Measurements from ENCODE around the gene KISS1R.
"Not testable (repeated sequence)": the region's sequence is repeated elsewhere in the genome, so short reads cannot be mapped to it uniquely, and the experiment has no call there.

KISS1R gene

DNA sequence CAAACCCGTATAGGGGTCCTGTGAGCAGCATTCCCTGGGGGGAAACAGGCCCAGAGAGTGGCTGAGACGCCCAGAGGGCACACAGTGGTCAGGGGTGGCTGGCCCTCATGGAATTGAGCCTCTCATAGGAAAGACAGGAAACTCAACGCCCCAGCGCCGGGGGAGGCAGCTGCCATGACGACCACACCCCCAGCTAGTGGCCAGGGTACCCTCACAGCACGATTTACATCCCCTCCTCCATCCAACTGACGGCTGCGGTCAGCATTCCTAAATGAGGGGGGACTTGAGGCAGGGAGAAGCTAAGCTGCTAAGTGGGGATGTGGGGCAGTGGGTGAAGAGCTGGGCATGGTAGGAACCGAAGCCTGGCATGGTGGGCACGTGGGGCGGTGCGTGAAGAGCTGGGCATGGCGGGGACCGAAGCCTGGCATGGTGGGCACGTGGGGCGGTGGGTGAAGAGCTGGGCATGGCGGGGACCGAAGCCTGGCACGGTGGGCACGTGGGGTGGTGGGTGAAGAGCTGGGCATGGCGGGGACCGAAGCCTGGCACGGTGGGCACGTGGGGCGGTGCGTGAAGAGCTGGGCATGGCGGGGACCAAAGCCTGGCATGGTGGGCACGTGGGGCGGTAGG is 34.1 kb upstream of the KISS1R start:
- no peak for DNase-seq

DNA sequence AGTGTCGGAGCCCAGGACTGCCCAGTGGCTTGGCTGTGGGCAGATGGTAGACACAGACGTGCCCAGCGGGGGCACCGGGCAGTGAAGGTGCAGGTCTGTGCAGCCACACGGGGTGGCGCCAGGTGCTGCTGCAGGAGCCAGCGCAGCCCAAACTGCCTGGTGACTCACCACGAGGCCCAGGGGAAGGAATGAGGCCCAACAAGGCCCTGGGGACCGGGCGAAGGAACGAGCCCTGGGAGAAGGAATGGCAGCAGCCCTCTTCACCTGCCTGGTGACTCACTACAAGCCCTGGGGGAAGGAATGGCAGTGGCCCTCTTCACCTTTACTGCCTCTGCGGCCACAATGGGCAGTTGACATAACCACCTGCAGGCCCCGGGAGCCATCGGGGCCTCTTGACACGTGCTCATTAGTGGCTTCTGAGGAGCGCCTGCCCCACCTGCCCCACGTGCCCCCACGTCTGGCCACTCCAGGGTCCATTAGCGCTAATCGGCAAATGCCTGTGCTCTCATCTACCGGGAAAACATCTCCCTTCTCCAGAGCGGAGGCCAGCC is 33.4 kb upstream of the KISS1R start:
- no peak for DNase-seq

DNA sequence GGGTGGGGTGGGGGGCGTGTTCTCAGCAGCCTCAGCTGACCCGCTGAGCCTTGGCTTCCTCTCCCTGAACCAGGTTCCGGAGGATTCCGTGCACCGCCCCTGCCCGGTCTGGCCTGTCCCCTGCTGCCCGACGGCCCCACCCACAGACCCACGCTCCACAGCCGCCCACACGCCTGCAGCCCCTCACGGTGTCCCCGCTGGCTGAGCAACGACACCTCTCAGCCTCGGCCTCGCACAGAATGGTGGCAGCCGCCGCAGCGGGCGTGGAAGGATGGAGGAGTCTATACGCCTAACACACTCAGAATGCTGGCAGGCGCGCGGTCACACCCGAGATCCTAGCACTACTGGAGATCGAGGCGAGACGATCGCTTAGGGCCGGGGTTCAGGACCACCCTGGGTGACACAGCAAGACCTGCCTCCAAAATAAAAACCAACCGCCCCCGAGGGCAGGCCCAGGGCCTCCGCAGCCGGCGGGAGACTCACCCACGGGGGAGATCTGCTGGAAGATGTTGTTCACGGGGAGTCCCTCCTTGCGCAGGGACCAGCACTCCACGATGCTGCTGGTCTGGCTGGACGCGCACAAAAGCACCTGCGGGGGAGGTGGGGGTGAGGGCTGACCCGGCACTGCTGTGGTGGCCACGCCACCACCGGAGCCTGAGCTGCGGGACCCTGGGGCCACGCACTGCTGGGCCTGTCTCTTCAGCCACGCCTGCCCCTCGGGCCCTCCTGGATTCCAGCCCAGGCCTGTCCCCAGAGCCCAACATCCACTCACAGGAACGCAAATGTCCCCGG is 32.5 kb upstream of the KISS1R start:
- DNase-seq = no peak

DNA sequence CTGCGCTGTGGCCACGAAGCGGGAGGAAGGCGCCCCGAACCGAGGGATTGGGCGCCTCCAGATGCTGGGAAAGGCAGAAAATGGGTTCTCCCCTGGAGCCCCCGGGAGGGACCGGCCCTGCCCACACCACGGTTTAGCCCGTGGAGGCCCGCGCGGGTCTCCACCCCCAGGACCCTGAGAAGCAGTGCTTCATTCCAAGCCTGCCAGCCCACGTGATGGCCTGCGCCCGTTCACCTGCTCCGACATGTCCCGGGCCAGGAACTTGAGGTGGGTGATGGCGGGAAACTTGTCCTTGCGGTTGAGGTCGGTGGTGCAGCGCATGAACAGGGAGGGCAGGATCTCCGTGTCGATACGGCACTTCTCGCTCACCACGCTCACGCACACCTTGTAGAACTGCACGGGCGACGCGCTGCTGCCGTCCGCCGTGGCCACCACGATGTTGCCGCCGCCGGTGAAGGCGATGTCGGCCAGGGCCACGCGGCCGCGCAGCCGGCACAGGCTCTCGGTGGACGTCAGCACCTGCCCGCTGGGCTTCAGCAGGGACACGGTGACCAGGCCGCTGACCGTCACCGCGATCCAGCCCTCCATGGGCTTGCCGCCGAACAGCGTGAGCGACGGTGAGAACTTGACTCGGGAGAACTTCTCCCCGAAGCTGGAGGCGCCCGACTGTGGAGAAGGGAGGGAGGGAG is 31.5 kb upstream of the KISS1R start:
- DNase-seq = no peak

DNA sequence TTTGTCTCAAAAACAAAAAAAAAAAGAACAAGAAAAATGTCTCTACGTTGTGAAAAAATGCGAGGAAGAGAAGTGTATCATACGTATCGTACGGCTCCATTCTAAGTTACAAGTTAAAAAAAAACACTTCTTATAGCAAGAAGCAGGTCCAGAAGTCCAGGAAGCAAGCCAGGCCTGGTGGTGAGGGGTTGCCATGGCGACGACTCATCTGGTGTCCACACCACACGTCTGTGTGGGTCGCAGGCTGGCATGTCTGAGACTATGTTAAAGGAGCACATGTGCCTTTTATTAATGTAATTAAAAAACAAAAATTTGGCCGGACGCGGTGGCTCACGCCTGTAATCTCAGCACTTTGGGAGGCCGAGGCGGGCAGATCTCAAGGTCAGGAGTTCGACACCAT is 30.1 kb upstream of the KISS1R start:
- no peak for DNase-seq

DNA sequence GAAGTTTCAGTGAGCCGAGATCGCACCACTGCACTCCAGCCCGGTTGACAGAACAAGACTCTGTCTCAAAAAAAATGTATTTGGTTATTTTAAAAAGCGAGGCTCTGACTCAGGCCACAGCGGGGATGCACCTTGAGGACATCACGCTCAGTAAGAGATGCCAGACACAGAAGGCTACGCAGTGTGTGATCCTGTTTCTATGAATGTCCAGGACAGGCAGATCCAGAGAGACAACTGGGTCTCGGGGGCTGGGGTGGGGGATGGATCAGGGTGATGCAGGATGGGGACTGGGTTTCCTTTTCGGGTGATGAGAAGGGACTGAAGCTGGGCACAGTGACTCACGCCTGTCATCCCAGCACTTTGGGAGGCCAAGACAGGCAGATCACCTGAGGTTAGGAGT is 29.5 kb upstream of the KISS1R start:
- DNase-seq = no peak

DNA sequence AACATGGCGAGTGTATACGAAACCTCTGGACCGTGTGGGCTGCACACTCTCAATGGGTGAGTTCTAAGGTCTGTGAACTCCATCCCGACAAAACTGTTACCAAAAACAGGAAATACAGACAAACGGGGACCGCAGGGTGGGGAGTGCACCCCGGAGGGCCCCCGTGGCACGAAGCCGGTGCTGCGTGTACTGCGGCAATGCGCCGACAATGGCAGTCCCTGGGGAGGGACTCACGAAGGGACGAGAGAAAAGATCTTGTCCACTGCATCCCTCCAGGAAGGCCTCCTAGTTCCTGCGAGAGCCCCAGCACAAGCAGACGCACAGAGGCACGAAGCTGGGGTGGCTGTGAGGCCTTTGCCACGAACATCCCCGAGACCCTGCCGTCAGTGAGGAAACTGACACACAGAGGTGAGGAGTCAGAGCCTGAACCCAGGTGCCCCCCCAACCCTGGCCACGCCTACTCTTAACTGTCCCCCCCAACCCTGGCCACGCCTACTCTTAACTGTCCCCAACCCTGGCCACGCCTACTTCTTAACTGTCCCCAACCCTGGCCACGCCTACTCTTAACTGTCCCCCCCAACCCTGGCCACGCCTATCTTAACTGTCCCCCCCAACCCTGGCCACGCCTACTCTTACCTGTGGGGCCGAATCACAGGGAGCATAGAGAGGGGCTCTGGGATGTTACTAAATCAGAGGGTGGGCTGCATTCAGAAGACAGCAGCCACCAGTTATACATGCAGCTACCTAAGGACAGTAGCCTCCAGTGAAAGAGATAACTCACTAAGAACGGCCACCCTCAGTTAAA is 28.4 kb upstream of the KISS1R start:
- no peak for DNase-seq

DNA sequence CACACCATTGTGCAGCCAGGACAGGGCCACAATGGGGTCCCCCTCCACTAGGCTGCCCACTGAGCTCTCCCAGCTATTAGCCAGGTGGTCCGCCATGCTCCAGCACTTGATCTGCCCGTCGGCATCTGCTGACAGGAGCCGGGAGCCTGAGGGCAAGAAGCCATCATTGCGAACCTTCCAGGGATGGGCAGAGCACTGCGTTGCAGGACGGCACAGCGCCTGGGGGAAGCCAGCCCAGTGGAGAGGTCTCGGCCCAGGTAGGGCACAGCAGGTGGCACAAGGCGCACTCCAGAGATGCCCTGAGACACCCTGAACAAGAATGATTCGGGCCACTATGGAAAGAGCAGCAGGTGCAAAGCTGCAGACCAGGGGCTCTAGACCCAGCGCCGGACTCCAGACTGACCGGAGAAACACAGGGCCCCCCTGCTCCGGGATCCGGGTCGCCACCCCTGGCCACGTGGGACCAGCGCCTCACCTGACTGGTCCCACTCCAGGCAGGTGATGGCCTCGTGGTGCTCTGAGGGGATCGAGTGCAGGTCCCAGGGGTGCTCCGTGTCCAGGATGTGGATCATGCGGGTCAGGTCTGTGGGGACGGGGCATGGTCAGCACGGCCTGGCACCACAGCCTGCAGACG is 27.4 kb upstream of the KISS1R start:
- no peak for DNase-seq

DNA sequence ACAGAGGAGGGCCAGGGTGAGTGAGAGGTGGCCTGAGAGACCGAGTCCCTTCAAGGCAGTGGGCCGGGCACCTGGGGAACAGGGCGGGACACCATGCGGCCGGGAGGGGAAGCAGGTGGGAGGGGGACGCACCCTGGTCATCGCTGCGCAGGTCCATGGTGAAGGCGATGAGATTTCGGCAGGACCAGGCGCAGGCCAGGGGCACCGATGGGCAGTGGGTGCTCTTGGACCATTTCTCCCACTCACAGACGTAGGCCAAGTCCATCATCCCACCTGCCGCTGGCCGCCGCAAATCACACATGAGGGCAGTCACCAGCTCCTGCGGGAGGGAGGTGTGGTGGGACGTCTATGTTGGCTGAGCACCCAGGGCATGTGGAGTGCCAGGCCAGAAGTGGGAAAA is 26.3 kb upstream of the KISS1R start:
- no peak for DNase-seq

DNA sequence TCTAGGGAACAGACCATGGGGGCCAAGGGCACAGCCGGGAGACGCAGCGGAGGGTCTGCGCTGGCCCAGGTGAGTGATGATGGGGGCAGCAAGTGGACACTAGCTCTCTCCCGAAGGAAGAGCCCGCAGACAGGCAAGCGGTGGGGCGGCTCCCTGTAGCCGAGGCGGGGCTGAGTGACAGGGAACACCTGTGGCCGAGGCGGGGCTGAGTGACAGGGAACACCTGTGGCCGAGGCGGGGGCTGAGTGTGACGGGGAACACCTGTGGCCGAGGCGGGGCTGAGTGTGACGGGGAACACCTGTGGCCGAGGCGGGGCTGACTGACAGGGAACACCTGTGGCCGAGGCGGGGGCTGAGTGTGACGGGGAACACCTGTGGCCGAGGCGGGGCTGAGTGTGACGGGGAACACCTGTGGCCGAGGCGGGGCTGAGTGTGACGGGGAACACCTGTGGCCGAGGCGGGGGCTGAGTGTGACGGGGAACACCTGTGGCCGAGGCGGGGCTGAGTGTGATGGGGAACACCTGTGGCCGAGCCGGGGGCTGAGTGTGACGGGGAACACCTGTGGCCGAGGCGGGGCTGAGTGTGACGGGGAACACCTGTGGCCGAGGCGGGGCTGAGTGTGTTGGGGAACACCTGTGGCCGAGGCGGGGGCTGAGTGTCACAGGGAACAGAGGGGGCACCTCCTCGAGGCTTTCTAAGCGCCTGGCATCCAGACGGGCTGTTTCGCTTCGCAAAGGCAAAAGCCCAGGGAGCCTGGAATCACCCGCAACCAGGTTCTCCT is 25.5 kb upstream of the KISS1R start:
- DNase-seq = not testable (repeated sequence)

DNA sequence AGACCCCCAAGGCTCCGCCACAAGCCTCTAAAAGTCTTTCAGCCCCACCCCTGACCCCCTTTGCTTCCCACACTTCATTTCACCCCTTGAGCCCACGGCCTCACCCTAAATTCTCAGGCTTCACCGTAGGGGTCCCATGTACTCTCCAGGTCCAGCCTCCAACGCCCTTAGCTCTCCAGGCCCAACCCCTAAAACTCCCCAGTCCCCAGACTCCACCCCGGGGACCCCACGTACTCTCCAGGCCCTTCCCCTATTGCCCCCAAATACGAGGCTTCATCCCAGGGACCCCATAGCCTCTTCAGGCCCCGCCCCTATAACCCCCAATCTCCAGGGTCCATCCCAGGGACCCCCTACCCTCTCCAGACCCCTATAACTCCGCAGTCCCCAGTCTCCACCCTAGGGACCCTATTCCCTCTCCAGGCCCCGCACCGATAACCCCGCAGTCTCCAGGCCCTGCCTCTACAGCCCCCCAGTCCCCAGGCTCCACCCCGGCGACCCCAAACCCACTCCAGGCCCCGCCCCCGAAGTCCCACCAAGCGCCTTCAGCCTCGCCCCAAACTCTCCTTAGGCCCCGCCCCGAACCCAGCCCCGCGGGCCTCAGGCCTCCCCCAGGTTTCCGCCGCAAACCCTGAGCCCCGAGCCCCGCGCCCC is 24.8 kb upstream of the KISS1R start:
- no peak for DNase-seq

DNA sequence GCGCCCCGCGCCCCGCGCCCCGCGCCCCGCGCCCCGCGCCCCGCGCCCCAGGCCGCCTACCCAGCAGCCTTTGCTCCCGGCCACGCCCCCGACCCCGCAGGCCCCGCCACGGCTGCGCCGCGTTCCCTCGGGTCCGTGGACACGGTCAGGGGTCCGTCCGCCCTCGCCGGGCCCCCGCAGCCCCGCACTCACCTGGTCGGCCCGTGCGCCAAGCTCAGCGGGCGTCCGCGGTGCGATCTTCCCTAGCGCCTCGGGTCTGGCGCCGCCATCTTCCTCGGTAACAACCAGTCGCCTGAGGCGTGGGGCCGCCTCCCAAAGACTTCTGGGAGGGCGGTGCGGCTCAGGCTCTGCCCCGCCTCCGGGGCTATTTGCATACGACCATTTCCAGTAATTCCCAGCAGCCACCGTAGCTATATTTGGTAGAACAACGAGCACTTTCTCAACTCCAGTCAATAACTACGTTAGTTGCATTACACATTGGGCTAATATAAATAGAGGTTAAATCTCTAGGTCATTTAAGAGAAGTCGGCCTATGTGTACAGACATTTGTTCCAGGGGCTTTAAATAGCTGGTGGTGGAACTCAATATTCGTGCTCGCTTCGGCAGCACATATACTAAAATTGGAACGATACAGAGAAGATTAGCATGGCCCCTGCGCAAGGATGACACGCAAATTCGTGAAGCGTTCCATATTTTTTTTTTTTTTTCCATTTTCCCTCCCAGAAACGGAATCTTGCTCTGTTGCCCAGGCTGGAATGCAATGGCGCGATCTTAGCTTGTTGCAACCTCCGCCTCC is 24.0 kb upstream of the KISS1R start, which contains the start of the genes MED16 and RNU6-9:
TSS of gene MED16 (minus strand) at position 294 of the 796 bp plus-strand sequence. CDS start 2,056 bp downstream, outside the sequence.
TSS of gene RNU6-9 (plus strand) at position 591 of the 796 bp plus-strand sequence.
- peak; percentile 94 for DNase-seq

DNA sequence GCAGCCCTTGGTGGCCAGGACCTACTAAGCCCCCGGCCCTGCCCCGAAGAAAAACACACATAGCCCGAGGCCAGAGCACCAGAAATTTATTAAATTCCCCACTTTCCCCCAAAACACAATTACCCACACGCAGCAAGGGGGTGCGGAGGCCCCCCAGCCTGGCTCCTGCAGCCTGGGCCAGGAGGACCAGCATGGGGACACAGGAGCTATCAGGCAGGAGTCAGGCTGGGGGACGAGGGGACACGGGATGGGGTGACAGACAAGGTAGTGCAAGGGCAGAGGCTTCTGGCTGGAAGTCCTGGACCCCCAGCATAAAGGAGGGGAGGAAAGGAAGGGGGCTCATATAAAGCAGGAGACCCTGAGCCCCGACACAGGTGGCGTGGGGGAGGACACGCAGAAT is 20.7 kb upstream of the KISS1R start:
- no peak for DNase-seq

DNA sequence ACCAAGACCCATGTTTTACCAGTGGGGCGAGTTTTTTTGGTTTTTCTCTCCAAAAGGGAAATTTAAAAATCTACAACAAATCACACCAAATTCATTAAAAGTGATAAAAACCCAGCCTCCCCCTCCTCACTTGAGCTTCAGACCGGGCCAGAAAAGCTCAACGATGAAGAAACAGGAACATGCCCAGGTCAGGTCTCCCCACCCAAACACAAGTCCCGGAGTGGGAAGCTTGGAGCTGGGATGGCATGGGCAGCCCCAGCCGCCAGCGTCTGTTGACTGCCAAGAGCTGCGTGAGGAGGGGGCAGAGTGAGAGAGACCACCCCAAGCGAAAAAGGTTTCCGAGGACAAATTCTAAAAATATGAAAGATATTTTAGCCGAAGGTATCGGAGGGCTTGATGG is 20.1 kb upstream of the KISS1R start:
- no peak for DNase-seq

DNA sequence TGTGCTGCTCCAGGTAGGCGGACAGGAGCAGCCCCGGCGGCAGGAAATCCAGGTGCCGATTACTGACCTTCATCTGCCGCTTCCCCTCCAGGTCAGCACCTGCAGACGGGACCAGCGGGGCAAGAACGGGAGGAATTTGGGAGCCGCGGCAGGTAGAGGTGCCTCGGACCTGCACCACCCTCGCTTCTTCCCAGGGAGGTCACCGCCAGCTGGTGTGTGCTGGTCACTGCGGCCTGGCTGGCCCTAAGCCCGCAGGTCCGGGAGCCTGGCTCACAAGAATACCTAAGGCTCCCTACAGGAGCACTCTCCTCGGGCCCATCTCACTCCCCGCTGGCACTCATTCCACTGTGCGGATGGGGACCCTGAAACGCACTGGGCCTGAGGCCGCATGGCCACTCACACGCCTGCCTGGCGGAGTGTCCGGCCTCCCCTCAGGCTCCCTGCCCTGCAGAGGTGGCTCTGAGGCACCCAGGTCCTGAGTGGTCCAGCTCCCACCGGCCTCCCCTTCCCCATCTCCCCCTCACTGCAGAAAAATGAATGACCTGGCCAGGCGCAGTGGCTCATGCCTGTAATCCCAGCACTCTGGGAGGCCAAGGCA is 19.6 kb upstream of the KISS1R start:
- no peak for DNase-seq

DNA sequence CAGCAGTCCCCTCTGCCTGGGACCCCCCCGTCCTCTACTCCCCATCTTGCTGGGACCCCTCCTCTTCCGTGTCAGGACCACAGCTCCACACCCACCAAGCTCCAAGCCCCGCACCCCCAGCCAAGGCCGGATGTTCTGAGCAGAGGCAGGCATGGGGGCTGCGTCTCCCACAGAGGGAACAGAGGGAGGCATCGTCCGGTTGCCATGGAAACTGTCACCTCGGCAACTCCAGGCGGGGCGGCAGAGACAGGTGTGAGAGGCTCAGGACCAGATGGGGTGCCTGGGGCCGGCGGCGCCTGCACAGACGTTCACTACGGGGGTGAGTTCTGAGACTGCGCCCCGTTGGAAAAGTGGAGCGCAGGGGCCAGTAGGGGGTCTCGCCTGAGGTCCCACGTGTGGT is 18.5 kb upstream of the KISS1R start:
- no peak for DNase-seq

DNA sequence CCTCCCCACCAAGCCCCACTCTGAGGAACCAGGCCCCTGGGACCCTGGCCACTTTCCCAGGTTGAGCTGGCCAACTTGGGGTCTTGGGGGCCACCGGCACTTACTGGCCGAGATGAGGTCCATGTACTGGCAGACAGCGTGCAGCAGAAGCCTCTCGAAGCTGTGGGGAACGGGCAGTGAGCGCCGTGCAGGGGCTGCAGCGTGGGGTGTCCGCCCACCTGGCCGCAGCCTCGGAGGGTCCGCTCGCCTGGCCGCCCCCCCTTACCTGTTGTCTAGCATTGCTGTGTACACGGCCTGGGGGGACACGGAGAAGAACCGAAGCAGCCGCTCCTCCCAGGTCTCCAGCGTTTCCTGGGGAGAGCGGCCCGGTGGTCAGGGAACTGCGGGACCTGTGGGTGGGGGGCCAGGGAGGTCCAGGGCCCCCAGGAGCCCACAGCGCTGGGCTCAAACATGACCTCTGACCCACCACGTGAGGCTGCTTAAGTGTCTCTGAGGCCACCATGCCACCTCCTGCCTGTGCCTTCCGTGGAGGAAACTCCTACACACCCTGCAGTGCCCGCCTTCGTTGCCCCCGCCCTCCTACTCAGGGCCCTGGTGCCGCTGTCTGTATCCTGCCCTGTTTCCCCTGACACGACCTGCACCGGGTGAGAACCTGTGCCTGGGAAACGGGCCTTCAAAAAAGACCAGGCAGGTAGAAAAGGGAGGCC is 17.6 kb upstream of the KISS1R start:
- DNase-seq = no peak

DNA sequence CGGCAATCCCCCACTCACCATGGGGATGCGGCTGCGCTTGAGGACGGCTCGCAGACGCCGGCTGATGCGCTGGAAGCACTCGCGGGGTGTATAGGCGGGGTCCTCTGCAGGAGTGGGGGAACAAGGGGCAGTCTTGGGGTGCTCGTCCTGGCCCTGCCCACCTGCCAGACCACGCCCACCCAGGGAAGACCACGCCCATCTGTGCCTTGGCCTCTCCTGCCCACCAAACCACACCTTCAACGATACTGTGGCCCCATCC is 17.2 kb upstream of the KISS1R start:
- DNase-seq = no peak

Measured in right forelimb (tissue), 1 donor.